Tongue (tissue), 2 donors: Measurements from ENCODE around the gene C3. TPM values are rescaled to one million over a fixed set of nuclear protein-coding genes. Genes with fewer than 3 reads are reported as not detected.
"Not testable (repeated sequence)": the region's sequence is repeated elsewhere in the genome, so short reads cannot be mapped to it uniquely, and the experiment has no call there.

Experiments
- DNase-seq: peaks from one replicate; pipeline ENCODE4 v3.0.0-alpha.2; 2015
- total RNA-seq: library from RNA; depleted of rRNA; stranded (reverse); fragments of >200 nt; gene quantifications from one replicate; pipeline ENCODE4 v1.2.3, GENCODE V29; 2014

The C3 gene
- 27.8 TPM for total RNA-seq

DNA sequence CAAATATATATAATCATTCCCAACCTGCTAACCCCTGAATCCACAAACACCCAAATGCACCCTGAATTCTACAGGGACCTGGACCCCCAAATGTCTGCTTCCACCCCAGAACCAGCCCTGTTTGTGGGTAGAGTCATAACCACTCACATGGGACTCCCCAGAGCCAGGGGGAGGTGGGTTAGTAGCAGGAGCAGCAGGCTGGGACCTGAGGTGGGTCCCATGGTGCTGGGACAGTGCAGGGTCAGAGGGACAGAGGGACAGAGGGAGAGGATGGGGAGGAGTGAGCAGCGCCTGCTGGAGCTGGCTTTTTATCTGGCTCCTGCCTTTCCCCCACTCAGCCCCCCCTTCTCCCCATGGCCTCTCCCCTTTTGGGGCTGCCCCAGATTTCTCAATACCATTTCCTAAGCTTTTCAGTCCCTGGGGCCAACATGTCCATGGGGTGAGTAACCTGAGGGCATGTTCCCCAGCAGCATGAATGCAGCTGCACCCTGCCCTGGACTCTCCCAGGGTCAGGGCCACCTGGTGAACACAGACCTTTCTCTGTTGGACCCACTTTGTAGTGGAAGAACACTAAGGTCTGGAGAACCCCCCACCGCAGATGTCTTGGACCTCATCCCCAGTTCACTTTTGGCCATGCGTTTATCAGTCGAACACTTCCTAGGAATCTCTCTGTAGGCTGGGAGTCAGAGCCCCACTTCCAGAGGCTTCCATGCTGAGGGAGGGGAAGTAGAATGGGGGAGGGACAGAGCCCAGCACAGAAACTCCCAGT is at the start of gene C3:
C3 (minus strand) TSS at position 282 of the 769 bp plus-strand sequence; CDS start at position 221, 61 bp downstream.
- no peak for DNase-seq

DNA sequence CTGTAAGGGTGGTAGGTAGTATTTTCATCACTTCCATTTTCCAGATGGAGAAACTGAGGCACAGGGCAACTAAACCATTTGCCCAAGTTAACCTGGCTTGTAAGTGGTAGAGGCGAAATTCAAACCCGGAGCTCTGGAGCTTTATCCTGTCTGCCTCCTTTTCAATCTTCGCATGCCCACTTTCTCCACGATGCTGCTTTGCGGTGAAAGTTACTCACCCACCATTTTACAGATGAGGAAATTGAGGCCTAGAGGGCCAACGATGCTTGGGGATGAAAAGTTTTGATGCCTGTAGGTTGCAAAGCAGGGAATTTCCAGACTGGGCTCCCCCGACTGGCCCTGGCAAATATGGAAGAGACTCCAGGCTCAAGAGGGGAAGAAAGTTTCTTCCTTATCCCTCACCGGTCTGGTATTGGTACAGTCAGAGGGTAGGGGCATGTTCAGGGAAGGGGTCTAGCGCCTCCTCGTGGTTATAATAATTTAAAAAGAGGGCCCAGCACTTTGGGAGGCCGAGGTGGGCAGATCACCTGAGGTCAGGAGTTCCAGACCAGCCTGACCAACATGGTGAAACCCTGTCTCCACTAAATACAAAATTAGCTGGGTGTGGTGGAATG is 48.7 kb upstream of the C3 start:
- DNase-seq, result no peak

DNA sequence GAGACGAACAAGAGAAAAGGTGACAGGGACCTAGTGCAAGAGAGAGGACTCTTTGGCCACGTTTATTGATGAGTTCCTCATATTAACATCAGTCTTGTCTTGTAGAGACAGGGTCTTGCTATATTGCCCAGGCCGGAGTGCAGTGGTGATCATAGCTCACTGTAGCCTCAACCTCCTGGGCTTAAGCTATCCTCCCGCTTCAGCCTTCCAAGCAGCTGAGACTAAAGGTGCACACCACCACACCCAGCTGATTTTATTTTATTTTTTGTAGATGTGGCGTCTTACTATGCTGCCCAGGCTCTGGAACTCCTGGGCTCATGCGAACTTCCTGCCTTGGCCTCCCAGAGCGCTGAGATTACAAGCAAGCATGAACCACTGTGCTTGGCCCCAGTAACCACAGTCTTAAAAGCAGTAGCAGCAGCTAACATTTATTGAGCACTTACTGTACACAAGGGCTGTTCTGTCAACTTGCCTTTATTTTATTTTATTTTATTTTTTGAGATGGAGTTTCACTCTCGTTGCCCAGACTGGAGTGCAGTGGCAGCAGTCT is 47.9 kb upstream of the C3 start:
- DNase-seq, result no peak

DNA sequence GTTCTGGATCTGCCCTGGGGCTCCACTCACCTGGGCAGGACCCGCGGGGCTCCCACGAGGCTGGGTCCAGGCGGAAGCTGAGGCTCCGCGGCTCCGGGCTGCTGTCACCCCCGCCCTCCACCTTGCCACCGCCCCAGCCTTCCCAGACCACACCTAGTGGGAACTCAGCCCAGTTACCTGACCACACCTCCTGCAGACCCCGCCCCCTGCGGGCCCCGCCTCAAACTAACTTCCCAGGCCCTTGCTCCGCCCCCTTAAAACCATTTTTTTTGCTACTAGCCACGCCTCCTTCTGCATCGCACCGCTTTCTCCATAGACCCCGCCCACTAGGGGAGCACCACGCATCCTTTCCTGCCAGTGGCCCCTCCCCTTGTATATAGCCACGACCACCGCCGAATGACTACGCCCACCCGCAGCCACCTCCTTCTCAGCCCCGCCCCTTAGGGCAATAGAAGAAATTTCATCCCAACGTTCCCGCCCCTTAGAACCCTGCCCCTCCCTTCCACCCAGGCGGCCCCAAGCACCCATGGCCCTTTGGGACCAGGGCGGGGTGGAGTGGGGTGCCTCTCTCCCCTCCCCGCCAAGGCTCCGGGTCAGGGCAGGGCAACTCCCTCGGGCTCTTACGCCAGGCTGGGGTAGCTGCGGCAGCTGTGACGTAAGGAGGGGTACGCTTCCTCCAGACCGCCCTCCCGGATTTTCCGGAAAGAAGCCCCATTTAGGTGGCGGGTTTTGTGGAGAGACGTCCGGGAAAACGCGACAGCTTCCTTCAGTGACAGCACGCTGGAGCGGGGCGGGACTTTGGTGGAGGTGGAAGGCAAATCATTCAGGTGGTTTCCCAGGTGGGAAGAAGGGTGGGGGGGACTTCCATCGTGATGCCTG is 47.1 kb upstream of the C3 start, which contains the start of gene SH2D3A:
SH2D3A (minus strand) TSS at position 79 of the 879 bp plus-strand sequence. CDS start 3,687 bp downstream, outside the sequence.
- peak; percentile 74 for DNase-seq

DNA sequence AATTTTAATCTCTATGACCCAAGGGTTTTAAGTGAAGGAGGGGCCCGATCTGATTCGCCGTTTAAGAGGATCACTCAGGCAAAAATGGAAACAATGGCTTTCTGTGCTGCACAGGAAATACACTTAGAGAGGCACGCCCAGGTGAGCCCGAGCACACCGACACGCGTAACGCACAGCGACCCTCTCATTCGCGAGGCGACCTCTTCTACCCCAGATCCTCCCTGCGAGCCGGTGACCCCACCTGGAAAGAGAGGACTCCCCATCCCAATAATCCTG is 46.6 kb upstream of the C3 start:
- no peak for DNase-seq

DNA sequence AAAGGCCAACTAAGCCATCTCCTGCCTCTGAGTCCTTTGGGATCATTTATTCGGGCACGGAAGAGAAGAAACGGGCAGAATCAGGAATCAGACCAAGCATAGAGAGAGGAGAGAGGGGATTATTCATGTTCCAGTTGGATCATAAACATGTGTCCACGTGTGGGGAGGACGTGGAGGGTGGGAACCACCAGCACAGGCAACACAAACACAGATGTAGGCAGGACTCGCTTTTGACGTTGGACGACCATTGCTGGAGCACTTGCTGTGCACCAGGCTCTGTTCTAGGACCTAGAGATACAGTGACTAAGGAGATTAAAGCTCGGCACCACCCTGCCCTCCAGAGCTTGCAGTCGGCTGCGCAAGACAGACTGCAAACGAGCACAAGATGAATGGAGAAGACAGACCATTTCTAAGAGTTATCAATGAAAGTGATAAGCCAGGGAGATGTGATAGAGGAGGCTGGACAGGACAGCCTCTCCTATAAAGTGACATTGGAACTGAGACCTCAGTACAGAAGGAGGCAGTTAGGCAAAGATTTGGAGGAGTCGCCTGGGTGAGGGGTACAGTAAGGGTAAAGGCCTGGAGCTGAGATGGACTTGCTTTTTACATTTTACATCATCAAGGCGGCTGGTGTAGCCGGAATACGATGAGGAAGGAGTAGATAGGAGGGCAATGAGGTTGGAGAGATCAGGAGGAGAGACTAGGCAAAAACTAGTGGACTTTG is 46.1 kb upstream of the C3 start:
- DNase-seq, result no peak

DNA sequence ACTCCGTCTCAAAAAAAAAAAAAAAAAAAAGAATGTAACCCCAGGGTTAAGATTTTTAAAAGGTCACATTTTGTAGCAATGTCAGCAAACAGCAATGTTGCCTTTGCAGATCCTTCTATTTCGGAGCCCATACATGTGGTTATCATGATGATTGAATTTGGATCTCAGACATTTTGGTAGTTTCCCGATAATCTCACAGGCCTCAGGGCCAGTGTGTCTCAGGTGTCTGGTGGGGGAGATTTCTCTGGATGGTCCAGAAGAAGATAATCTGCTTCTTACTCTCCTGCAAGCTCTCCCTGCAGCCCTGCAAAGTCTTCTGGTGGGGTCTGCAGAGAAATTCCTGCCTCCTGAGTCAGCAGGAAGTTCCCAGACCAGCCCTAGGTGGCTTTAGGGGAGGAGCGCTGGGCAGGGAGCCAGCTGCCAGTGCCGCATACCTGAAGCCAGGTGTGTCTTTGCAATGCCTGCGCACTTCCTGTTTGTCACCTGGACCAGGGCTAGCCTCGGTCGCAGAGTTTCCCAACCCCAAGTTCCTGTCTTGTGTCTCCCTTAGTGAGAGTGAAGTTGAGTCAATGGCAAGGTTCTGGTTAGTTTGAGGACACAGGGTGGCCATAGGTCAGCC is 45.4 kb upstream of the C3 start:
- DNase-seq, result peak; percentile 68

DNA sequence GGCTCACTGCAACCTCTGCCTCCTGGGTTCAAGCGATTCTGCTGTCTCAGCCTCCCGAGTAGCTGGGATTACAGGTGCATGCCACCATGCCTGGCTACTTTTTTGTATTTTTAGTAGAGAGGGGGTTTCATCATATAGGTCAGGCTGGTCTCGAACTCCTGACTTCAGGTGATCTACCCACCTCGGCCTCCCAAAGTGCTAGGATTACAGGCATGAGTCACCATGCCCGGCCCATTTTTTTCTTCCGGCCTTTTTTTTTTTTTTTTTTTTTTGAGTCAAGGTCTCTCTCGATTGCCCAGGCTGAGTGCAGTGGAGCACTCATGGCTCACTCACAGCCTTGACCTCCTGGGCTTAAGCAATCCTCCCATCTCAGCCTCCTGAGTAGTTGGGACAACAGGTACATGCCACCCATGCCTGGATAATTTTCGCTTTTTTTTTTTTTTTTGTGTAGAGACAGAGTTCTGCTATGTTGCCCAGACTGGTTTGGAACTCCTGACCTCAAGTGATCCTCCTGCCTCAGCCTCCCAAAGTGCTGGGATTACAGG is 41.9 kb upstream of the C3 start:
- not testable (repeated sequence) for DNase-seq

DNA sequence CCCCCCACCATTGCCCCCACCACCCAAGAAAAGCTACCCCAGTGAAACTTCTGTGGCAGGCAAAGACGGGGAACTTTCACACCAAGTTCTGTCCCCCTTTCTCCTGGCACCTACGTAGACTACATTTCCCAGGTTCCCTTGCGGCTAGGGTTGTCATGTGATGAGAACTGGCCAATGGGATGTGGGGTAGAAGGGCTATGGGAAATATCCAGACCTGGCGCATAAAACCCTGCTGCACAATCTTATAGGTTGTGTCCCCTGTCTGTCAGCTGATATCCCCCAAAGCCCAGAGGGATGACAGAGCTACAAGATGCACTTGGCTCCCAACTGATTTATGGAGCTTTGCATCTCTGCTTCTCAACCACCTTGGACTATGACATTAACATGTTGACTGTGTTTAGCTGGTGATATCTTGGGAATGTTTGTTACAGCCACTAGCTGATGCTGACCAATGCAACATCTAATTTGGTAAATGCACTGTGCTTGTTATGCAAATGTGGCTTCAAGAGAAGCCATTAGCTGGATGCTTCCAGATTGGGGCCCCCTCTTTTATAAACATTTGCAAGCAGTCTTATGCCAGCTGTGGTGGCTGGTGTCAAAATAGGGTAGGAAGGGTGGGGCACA is 40.7 kb upstream of the C3 start:
- DNase-seq, result no peak

DNA sequence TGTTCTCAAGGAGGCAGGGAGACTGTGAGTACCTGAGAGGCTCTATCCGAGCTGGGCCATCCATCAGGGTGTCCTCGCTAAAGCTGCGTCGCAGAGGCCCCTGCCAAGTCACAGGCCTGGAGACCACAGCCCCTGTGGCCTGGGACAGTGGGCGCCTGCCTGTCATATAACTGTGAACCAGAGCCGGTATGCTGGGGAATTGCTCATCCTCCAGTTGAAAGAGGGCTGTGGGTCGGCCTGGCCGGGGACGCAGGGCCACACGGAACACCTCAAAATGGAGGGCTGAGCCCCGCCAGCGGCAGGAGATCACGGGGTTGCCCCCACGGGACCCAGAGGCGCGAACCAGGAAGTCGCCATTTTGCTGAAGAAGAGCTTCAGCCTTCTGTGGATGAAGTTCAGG is 40.2 kb upstream of the C3 start:
- no peak for DNase-seq

DNA sequence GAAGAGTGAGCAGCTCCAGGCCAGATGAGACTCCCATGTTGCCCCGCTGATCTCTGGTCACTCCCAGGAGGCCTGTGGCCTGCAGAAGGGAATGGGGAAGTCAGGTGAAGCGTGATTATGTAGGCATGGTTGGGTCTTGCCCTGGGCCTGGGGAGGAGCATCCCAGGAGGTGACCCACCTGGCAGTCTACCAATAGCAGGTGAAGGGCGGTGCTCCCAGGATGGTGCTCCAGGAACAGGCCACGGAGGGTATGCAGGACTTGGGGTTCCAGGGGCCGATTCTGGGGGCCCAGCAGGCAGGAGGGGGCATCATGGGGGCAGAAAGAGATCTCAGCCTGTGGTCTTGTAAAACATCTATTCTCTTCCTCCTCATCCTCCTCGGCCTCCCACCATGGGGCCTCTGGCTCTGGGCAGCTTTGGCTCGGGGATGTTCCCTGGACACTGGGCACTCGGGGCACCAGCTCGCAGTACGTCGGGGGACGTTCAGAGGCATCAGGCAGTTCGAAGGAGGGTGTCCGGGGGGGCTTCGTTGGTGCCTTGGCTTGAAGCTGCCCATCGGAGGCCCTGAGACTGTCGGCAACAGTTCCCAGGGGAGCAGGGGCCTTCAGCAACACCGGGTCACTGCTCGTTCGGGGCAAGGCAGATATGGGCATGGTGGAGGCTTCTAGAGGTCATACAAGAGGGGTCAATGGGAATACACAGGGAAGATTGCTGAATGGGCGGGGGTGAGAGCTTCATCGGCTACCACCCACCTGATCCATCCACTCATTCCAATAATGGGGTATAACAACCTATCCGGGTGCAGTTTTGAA is 34.4 kb upstream of the C3 start:
- DNase-seq, result no peak

DNA sequence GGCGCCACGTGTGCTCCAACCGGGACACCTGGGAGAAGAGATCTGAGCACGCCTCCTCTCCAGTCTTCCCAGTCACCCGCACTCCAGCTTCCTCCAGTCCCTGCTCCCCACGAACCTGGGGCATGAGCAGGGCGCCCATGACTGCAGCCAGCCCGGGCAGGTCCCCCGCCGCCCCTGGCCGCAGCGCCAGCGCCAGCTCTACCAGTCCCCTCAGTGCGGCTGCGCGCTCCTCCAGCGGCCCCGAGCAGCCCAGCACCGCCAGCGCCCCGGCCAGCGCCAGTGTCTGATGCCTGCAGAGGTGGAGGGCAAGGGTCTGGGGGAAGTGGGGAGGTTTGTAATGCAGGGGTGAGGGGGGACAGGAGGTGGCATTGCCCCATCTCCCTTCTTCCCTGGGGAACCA is 33.7 kb upstream of the C3 start:
- DNase-seq, result no peak

DNA sequence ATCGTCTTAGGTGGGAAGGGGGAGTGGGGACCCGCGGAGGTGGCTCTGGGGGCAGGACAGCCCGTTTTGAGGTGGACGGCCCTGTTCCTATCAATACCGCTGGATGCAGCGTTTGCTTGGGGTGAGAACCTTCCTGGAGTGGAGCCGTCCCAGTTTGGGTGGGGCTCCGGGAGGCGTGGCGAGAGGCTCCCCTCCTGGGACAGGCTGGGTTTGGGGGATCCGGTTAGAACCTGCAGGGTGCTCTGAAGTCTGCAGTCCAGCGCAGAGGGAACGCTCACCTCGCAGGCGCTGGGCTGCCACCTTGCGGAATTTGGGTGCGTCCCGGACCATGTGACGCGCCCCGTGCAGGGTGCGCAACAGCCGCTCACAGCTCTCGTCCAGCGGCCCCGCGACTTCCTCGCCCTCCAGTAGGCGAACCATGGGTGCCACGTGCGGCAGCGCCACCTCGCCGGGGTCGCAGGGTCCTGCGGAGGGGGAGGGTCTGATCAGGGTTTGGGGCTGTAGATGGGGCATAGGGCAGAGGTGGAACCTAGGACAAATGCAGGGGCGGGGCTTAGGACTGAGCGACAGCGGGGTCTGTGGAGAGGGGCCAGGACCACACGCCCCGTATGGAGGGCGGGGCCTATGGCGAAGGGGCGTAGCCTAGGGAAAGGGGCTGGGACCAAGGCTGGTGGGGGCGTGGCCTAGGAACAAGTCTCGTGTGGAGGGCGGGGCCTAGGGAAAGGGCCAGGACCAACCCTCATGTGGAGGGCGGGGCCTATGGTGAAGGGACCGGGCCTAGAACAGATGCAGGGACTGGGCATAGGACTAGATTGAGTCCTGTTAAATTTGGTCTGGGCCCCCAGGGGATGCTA is 33.0 kb upstream of the C3 start:
- peak; percentile 74 for DNase-seq

DNA sequence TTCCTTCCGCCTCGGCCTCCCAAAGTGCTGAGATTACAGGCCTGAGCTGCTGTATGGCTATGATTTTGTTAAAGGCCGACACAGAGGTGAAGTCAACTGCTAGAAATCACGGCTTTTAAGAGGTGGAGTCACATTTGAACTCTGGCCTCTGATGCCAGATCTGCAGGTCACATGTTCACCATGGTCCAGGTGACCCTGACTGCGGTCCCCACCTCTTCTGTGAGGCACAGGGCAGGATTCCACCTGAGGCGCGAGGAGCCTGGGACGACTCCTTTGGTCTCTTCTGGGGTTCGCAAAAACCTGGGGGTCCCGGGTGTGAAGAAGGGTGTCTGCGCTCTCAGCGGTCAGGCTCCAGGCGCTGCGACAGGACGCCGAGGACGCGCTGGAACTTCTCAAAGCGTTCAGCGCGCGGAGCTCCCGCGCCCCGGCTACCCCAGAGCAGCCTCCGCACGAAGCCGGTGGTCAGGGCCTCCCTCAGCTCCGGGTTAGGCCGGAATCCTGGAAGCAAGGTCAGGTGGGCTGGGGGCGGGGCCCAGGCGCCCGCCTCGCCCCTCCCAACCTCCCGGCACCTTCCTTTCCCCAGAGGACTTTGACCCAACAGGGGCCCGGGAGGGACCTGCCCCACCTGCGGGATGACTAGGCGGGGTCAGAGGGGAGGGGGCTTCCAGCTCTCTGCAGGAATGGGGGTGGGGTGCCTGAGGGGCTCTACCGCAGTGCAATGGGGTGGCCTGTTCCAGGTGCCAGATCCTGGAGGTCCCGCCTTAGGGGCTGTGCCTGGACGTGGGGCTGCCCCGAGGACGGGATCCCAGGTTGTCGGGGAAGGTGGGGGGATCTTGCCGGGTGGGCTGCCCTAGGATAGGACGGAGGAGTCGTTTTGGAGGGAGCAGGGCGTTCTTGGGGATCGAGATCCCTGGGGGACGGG is 32.1 kb upstream of the C3 start:
- no peak for DNase-seq

DNA sequence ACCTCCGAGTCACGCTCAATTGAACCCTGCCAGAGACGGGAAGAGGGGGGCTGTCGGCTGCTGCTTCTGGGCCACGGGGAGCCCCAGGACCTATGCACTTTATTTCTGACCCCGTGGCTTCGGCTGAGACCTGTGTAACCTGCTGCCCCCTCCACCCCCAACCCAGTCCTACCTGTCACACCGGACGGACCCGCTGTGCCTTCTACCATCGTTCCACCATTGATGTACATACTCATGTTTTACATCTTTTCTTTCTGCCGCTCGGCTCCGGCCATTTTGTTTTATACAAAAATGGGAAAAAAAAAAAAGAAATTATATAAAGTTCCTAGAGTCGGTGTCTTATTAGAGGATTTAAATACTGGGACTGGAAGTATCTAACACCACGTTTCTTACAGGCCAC is 30.7 kb upstream of the C3 start:
- no peak for DNase-seq

DNA sequence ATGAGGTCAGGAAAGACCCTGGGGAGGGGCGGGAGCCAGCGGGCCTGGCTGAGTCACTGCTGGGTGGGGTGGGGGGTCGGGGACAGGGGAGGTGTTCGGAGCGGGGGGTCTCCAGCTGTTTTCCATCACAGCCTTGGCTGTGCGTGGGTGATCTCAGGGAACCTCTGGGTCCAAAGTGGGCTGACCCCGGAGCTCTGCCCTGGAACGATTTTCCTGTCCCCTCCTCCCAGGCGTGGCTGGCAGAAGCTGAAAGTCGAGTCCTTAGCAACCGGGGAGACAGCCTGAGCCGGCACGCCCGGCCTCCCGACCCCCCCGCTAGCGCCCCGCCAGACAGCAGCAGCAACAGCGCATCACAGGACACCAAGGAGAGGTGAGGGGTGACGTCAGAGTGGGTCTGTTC is 29.6 kb upstream of the C3 start:
- DNase-seq, result no peak

DNA sequence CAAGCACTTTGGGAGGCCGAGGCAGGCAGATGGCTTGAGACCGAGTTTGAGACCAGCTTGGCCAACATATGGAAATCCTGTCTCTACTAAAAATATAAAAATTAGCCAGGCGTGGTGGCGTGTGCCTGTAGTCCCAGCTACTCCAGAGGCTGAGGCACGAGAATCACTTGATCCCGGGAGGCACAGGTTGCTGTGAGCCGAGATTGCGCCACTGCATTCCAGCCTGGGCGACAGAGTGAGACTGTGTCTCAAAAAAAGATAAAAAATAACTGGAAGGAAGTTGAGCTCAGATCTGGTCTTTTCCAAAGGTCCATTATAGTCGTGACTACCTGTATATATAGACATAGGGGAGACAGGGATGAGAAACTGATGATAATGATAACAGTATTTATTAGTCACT is 28.1 kb upstream of the C3 start:
- not testable (repeated sequence) for DNase-seq

DNA sequence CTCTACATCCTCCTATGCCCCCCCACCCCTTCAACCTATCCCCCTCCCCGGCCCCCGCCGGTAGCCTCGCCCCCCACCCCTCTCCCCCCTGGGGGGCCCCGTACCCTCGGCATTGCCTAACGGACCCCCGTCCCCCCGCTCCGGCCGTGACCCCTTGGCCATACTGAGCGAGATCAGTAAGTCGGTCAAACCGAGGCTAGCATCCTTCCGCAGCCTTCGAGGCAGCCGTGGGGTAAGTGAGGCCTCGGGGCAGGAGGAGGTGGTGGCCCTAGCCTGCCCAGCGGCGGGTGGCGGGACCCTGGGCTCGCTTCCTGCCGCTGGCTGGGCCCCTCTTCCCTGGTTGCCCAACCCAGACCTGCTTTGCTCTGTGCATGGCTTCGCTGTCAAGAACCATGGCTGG is 25.5 kb upstream of the C3 start:
- no peak for DNase-seq
